ENCODE measurements around the gene FCRL4.
"Not testable (repeated sequence)": the region's sequence is repeated elsewhere in the genome, so short reads cannot be mapped to it uniquely, and the experiment has no call there.

The FCRL4 gene

DNA sequence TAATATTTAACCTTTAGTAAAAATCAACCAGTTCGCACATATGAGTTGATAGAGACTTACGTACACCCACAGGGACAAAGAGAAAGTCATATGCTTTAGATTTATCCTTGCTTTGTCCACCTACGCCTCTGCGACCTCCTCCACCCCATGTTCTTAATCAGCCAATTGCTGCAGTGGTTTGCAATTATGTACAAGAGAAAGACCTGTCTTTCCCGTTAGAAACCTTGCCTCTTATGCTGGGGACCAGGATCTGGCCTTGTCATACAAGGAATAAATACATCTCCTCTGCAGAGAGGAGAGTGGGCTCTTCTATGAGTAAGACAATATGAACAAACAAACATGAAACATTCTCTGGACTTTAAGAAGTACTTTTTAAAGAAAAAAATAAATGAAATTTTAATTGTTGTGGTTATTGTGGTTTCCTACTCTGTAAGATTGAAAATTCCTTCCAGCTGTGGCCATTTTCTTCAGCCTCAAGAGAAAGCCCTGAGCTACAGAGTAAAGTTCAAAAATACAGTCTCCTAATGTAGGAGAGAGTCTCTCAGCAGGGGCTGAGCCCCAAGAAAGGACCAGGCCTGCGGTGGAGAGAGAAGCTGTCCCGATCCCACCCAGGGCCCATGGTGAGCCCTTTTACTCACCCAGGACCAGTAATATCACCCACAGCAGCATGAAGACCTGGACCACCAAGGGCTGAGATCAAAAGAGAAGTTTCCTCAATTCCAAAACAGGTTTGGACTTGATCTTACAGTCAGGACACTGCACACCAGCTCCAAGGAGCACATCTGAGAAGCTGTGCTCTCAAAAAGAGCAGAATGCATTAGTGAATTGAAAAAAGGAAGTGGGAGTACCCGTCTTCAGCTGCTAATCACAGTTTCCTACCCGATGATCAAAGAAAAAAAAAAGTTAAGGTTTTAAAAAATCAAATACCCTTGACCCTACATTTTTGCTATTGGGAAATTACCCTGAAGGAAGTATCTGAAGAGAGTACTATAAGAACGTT is 45.9 kb downstream of the FCRL4 start, which contains the start of gene FCRL5:
FCRL5 (minus strand) TSS at position 822 of the 1,000 bp plus-strand sequence; CDS start at position 669, 153 bp downstream.
- FAIRE-seq (no peak), DNase-seq (ENCODE audit: low spot score) (no peak)

DNA sequence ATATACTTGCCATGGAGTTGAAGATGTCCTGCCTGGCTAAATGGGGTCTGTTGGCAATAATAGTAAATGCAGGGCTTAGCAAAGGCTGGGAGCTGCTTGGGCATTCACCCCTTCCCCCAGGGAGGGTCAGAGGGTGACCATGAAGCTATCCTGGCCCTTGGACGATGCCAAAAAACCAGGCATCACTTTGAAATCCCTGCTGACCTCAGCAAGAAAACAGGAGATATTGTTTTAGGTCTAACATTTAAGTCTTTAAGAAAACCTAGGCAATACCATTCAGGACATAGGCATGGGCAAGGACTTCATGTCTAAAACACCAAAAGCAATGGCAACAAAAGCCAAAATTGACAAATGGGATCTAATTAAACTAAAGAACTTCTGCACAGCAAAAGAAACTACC is 49.8 kb downstream of the FCRL4 start:
- not testable (repeated sequence) for DNase-seq (ENCODE audit: low spot score); FAIRE-seq

DNA sequence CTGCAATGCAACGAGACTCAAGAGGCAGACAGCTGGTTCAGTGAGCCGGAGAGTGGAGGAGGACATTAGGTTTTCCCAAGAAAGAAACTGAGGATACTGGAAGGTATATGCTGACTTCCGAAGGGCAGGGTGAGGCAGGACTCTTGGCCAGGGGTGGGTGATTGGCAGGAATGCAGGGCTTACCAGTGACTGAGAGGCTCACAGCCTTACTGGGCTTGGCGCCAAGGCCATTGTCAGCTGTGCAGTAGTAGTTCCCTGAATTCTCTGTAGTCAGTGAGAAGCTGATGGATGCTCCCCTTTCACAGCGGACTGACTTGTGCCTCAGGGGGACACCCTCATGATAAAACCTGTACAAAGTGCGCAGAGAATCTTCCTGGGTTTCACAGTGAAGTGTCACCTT is 55.2 kb downstream of the FCRL4 start:
- DNase-seq (ENCODE audit: low spot score) (peak; percentile 14), FAIRE-seq (no peak)

DNA sequence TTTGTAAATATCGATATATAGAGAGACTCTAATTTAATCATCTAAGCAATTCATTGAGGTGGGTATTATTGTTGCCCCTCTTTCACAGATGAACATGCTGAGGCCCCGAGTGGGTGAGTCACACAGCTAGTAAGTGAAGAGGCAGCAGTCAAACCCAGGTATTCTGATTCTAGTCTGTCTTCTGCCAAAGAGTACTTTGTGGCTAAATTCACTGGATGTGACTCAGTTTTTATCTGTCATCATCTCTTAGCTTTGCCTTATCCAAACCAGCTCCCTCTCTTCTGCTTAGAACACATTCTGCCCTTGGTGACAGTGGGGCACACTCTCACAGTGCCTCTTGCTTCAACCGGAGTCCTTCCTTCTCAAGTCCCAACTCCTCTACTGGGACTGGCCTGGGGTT is 57.0 kb downstream of the FCRL4 start:
- DNase-seq (ENCODE audit: low spot score) (peak; percentile 20), FAIRE-seq (no peak)

DNA sequence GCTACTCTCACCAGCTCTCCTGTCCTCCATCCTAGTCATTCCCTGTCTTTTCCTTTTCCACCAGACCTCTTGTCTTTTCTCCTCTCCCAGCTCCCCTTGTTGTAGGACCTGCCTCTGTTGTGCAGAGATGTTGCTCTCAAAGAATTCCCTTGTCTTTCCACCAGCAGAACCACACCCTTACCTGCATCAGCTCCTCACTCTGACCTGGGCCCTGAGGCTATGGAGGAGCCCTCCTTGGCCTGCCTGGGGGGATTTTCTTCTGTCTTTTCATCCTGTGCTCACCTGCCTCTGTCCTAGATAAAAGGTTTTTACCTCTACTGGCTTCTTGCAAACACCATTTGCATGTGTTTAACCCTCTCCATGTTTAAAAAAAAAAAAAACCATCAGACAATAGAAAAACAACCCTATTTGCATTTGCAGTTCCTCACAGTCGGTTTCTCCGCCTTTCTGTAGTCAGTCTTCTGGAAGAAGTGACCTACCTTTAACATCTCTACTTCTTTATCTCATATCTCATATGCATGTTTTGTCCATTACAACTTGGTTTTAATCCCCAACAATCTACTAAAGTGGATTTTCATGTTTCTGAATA is 57.6 kb downstream of the FCRL4 start:
- FAIRE-seq (no peak), DNase-seq (ENCODE audit: low spot score) (no peak)

DNA sequence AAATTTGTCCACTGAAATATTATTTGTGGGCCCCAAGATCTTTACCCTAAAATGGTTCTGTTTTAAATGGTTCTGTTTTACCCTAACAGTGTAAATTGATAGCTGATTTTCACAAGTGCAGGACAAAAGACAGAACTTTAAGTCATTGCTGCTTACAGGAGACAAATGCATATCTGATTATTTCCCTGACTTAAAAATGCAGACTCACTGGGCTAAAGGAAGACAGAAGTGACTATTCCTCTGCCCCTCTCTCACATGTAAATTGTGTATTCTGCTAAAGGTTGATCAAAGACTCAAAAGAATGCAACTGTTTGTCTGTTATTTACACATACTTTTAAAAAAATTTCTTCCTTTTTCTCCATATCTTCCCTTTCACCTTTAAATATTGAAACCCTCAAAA is 58.3 kb downstream of the FCRL4 start:
- FAIRE-seq = no peak

DNA sequence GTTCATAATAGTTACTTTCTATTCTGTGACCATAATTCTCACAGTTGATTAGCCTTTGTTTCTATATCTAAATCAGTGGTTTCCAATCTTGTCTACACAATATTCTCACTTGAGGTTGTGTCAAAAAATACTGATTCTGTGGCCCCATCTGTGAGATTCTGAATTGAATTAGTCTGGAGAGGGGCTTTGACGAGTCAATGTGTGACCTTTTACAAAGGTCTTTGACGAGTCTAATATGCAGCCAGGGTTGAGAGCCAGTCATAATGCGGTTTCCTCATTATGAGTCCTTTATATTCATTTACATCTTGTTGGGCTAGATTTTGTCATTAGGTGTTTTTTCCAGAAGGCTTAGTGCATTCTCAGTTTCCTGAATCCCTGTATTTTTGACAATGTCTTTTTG is 65.3 kb downstream of the FCRL4 start:
- DNase-seq (ENCODE audit: low spot score) (no peak), FAIRE-seq (no peak)

More for the DNA sequence above, 58.3 kb downstream of the FCRL4 start:
- DNase-seq (ENCODE audit: low spot score) = no peak

DNA sequence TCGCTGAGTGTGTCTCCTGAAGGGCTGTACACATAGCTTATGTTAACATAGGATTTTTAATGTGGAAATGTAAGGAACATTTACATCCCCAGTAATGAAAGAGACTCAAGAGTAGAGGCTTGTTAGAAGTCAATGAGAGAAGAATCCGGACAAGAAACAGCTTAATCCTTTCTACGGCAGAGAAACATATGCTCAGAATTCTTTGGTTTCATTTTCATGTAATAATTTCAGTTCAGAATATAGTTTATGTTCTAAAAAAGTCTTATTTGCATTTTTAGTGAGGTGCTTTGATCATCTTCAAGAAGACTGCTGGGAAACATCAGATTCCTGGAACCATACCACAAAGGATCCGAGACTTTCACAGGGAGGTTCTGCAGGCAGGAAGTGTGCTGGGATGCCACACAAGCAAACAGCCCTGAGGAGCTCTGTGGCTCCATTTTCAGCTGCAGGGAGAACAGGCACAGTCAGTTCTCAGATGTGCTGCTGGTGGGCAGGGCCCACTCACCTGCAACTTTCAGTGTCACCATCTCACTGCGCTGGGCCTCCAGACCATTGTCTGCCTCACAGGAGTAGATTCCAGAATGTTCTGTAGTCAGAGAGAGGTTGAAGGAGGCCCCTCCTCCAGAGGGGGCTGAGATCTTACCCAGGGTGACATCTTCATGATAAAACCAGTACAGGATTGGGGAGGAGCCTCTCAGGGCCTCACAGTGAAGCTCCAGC is 74.0 kb downstream of the FCRL4 start:
- DNase-seq (ENCODE audit: low spot score) (no peak), FAIRE-seq (no peak)

All from RCC 7860 (cell line).